ENCODE results near the gene AGPS.

GRCh38 chr2:177355874-177356273 is 36.7 kb upstream of the AGPS start:
- no peak for TF ChIP-seq EZH2 (IDR thresholded peaks at IDR 0.05; ENCODE audit: insufficient read depth, poor library complexity, severe bottlenecking)
- no peak for TF ChIP-seq EZH2phosphoT487 (IDR thresholded peaks at IDR 0.05; ENCODE audit: insufficient read depth, low read depth)

Data from GM23248 (cell line).